GM18526 (cell line): ENCODE data around the gene PPIP5K1.
"Not testable (repeated sequence)": the region's sequence is repeated elsewhere in the genome, so short reads cannot be mapped to it uniquely, and the experiment has no call there.

Source experiments
- POLR2A ChIP-seq: IDR thresholded peaks from 3 replicates; pipeline ENCODE4 v1.6.1; 2011; ENCODE audit not compliant: insufficient read length; ENCODE audit errors: extremely low read depth

PPIP5K1 gene

GRCh38 chr15:43589778-43590466 lies at the start of gene PPIP5K1:
Gene PPIP5K1, minus strand, starts transcription at chr15:43590208. Its CDS starts 5,704 bp downstream, at chr15:43584504.
- not testable (repeated sequence) for TF ChIP-seq POLR2A

- no peak for TF ChIP-seq POLR2A
These were observed 35.1 kb upstream of the PPIP5K1 start for GRCh38 chr15:43625106-43625505.

- not testable (repeated sequence) for TF ChIP-seq POLR2A
These were observed 28.7 kb upstream of the PPIP5K1 start, which contains the start of gene STRC for GRCh38 chr15:43618700-43619099. Gene STRC, minus strand, starts transcription at chr15:43618800. Its CDS starts 78 bp downstream, at chr15:43618722.

GRCh38 chr15:43593328-43594190 lies 3.6 kb upstream of the PPIP5K1 start, which contains the start of gene CKMT1B:
Gene CKMT1B, plus strand, starts transcription at chr15:43594027. Its CDS starts 192 bp downstream, at chr15:43594219.
- not testable (repeated sequence) for TF ChIP-seq POLR2A

- no peak for TF ChIP-seq POLR2A
These were observed 37.0 kb downstream of the PPIP5K1 start for GRCh38 chr15:43552986-43553385.

GRCh38 chr15:43552256-43552655 lies 37.8 kb downstream of the PPIP5K1 start:
- TF ChIP-seq POLR2A: no peak

GRCh38 chr15:43550527-43551363 lies 39.3 kb downstream of the PPIP5K1 start:
- no peak for TF ChIP-seq POLR2A

GRCh38 chr15:43547539-43547938 lies 42.5 kb downstream of the PPIP5K1 start:
- no peak for TF ChIP-seq POLR2A

- TF ChIP-seq POLR2A: no peak
These were observed 44.6 kb downstream of the PPIP5K1 start for GRCh38 chr15:43545426-43545825.

- no peak for TF ChIP-seq POLR2A
These were observed 45.7 kb downstream of the PPIP5K1 start for GRCh38 chr15:43544266-43544665.

- TF ChIP-seq POLR2A: no peak
These were observed 48.2 kb downstream of the PPIP5K1 start for GRCh38 chr15:43541785-43542184.

- no peak for TF ChIP-seq POLR2A
These were observed 51.9 kb downstream of the PPIP5K1 start for GRCh38 chr15:43538091-43538490.

- no peak for TF ChIP-seq POLR2A
These were observed 55.1 kb downstream of the PPIP5K1 start for GRCh38 chr15:43534897-43535296.

- TF ChIP-seq POLR2A: no peak
These were observed 58.9 kb downstream of the PPIP5K1 start for GRCh38 chr15:43531018-43531670.

GRCh38 chr15:43529587-43530345 lies 60.2 kb downstream of the PPIP5K1 start:
- no peak for TF ChIP-seq POLR2A
